Peyer's patch (tissue), 4 donors: Measurements from ENCODE around the gene LCTL. TPM values are rescaled to one million over a fixed set of nuclear protein-coding genes. Genes with fewer than 3 reads are reported as not detected.
A peak's percentile ranks its signal among the peaks of the same experiment; 100 is the strongest.

Experiments
- DNase-seq, 3 donors: peaks; one replicate each; pipeline ENCODE4 v3.0.0-alpha.2; 2017 to 2019
- H3K27ac ChIP-seq, 4 donors: fragments of 200-600 bp; sonication (generic); one replicate each; pipeline ENCODE4 v1.5.1; 2016 to 2019
- H3K27me3 ChIP-seq, 2 donors: fragments of 200-600 bp; sonication (generic); one replicate each; pipeline ENCODE4 v1.5.1; 2019
- H3K36me3 ChIP-seq, 3 donors: fragments of 200-600 bp; sonication (generic); one replicate each; pipeline ENCODE4 v1.5.1; 2016 to 2019
- H3K4me1 ChIP-seq, 4 donors: fragments of 200-600 bp; sonication (generic); one replicate each; pipeline ENCODE4 v1.5.1; 2016 to 2019
- H3K4me3 ChIP-seq, 4 donors: fragments of 200-600 bp; sonication (generic); 1 replicate in 3 of 4; 2 replicates in 1 of 4; pipeline ENCODE4 v1.5.1; 2016 to 2019; ENCODE audit warnings: mild to moderate bottlenecking in 1 of 4
- H3K9me3 ChIP-seq, 4 donors: fragments of 200-600 bp; sonication (generic); one replicate each; pipeline ENCODE4 v1.5.1; 2016 to 2019; ENCODE audit warnings: mild to moderate bottlenecking in 1 of 4
- POLR2A ChIP-seq, 2 donors: fragments of 450-650 bp; IDR thresholded peaks; one replicate each; pipeline ENCODE4 v1.5.1; 2017; ENCODE audit warnings: antibody characterized with exemption in 2 of 2, mild to moderate bottlenecking in 2 of 2, moderate library complexity in 2 of 2
- total RNA-seq, 4 donors: library from RNA; depleted of rRNA; stranded (reverse); fragments of >200 nt; gene quantifications; one replicate each; pipeline ENCODE4 v1.1.0, GENCODE V29; 2016
- TF ChIP-seq, protein P1 (sequence below), 6 experiments: fragments of 450-650 bp in 4 of 6; fragments of 200-600 bp in 2 of 6; sonication (generic) in 1 of 6; IDR thresholded peaks; one replicate each; pipeline ENCODE4 v1.5.1; 2017 to 2019; ENCODE audit warnings: antibody characterized with exemption in 6 of 6, mild to moderate bottlenecking in 3 of 6, moderate library complexity in 1 of 6

The LCTL gene
- total RNA-seq, 4 donors from 2014 or later, result not detected

DNA sequence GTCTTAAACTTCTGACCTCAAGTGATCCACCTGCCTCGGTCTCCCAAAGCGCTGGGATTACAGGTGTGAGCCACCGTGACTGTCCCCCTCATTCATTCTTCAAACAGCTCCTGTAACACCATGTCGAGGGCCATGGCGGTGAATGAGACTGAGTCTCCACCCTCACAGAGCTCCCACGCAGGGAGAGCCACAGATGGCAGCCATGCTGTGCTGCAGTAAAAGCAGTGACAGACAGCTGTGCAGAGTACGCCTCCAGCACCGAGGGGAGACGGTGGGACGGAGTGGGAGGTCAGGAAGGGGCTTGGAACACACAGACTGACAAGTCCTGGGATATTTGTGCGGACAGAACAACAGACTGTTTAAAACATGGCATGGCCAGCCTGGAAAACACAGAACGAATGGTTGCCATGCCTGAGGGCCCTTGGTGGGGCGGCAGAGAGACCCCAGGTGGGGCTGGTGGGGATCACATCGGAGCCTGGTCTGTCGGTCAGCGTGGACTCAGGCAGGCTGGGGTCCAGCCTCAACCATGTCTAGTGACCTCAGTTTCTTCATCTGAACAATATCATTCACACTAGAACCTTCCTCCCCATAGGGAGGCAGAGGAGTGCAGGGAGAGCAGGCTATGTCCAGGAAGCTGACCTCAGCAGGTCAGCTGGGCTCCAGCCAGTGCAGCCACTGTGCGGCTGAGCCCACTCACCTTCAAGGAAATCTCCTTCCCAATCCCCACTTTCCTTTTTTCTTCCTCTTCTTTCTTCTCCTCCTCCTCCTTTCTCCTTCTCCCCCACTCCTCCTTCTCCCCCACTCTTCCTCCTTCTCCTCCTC is 20.6 kb upstream of the LCTL start:
- no peaks in the 10 kb centered on the region for H3K27me3 ChIP-seq
- H3K36me3 ChIP-seq, result no peaks in the 10 kb centered on the region
- H3K4me1 ChIP-seq, result no peaks in the 10 kb centered on the region
- no peak for TF ChIP-seq POLR2A (IDR thresholded peaks at IDR 0.05)
- TF ChIP-seq, protein P1, sequence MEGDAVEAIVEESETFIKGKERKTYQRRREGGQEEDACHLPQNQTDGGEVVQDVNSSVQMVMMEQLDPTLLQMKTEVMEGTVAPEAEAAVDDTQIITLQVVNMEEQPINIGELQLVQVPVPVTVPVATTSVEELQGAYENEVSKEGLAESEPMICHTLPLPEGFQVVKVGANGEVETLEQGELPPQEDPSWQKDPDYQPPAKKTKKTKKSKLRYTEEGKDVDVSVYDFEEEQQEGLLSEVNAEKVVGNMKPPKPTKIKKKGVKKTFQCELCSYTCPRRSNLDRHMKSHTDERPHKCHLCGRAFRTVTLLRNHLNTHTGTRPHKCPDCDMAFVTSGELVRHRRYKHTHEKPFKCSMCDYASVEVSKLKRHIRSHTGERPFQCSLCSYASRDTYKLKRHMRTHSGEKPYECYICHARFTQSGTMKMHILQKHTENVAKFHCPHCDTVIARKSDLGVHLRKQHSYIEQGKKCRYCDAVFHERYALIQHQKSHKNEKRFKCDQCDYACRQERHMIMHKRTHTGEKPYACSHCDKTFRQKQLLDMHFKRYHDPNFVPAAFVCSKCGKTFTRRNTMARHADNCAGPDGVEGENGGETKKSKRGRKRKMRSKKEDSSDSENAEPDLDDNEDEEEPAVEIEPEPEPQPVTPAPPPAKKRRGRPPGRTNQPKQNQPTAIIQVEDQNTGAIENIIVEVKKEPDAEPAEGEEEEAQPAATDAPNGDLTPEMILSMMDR (IDR thresholded peaks at IDR 0.05), result no peak
- H3K4me3 ChIP-seq, result no peak overlapping the region
- no peak overlapping the region for H3K27ac ChIP-seq
- DNase-seq, result no peak
- no peaks in the 10 kb centered on the region for H3K9me3 ChIP-seq

GRCh38 chr15:66581972-66582537 is 16.3 kb upstream of the LCTL start:
- DNase-seq, result no peak
- Histone ChIP-seq H3K9me3 (no peaks in the 10 kb centered on the region), H3K27me3 (no peaks in the 10 kb centered on the region), H3K4me3 (no peak overlapping the region), H3K36me3 (no peaks in the 10 kb centered on the region), H3K4me1 (no peaks in the 10 kb centered on the region), H3K27ac (no peak overlapping the region)
- TF ChIP-seq, protein P1 (IDR thresholded peaks at IDR 0.05), result no peak
- no peak for TF ChIP-seq POLR2A (IDR thresholded peaks at IDR 0.05)

DNA sequence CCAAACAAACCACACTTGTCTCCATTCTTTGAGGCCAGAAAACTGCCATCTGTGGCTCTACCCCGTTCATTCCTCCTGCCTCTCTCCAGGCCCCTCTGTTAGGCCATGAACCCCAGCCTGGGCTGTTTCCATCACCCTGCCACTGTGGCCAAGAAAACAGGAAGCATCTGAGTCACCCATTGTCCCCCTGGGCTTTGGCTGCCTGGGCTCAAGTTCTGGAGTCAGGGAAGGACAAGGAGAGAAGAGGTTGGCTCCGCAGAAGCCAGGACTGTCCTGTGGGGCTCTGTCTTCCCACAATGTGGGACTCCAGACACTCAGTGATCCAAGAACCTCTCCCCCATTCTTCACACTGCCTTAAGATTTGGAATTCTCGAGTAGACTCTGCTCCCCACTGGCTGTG is 14.8 kb upstream of the LCTL start:
- TF ChIP-seq, protein P1 (IDR thresholded peaks at IDR 0.05), result no peak
- TF ChIP-seq POLR2A (IDR thresholded peaks at IDR 0.05), result no peak
- Histone ChIP-seq H3K36me3 (no peaks in the 10 kb centered on the region), H3K9me3 (no peaks in the 10 kb centered on the region), H3K27me3 (no peaks in the 10 kb centered on the region), H3K4me3 (no peak overlapping the region), H3K27ac (no peak overlapping the region), H3K4me1 (no peaks in the 10 kb centered on the region)
- no peak for DNase-seq

DNA sequence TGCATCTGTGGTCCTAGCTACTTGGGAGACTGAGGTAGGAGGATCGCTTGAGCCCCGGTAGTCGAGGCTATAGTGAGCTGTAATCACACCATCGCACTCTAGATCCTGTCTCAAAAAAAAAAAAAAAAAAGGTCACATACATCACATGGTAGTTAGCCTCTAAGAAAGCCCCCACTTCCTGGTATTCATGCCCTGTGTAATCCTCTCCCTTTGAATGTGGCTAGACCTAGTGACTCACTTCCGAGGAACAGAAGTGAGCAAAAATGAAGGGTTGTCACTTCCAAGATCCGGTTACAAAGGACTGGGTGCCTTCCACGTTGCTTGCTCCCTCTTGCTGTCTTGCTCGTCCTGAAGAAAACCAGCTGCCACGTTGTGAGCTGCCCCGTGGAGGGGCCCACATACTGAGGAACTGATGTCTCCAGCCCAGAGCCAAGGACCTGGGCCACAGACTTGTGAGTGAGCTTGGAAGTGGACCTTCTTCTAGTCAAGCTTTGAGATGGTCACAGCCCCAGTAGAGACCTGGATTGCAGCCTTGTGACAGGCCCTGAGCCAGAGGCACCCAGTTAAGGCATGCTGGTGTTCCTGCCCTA is 12.6 kb upstream of the LCTL start:
- H3K4me1 ChIP-seq, result no peaks in the 10 kb centered on the region
- no peak overlapping the region for H3K27ac ChIP-seq
- H3K4me3 ChIP-seq, result no peak overlapping the region
- TF ChIP-seq, protein P1 (IDR thresholded peaks at IDR 0.05), result no peak
- TF ChIP-seq POLR2A (IDR thresholded peaks at IDR 0.05), result no peak
- no peaks in the 10 kb centered on the region for H3K9me3 ChIP-seq
- H3K36me3 ChIP-seq, result no peaks in the 10 kb centered on the region
- peak in 1 of 3 donors; percentile 10 for DNase-seq
- no peaks in the 10 kb centered on the region for H3K27me3 ChIP-seq

DNA sequence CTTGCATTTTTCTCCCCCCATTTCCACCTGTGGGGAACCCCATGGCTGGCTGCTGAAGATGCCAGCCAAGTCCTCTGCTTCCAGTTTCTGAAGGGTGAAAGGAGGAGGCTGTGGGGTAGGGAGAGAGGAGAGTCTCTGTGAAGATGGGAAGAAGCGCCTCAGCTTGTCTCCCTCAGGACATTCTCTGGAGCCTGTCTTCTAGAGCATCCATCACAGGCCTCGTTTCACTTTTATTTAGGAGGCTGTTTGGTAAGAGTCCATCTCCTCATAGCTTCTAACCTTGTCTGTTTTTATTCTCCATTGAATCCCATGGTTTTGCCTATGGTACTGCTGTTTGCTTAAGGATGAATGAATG is 8.8 kb upstream of the LCTL start:
- Histone ChIP-seq H3K36me3 (no peaks in the 10 kb centered on the region), H3K27ac (no peak overlapping the region), H3K9me3 (no peaks in the 10 kb centered on the region), H3K27me3 (no peaks in the 10 kb centered on the region), H3K4me1 (no peaks in the 10 kb centered on the region), H3K4me3 (no peak overlapping the region)
- TF ChIP-seq, protein P1 (IDR thresholded peaks at IDR 0.05), result no peak
- TF ChIP-seq POLR2A (IDR thresholded peaks at IDR 0.05), result no peak
- DNase-seq, result no peak
